GM12864 (cell line): ENCODE measurements around the gene HOXD13.

Experiments used
- DNase-seq: peaks from one replicate; pipeline ENCODE4 v3.0.0-alpha.2; 2011; ENCODE audit warnings: low read depth
- H3K4me3 ChIP-seq: 2 replicates; pipeline ENCODE4 v1.5.1; 2011; ENCODE audit warnings: mild to moderate bottlenecking, low read depth, low read length, control low read depth
- TF ChIP-seq, protein P1 (sequence below): IDR thresholded peaks from 2 replicates; pipeline ENCODE4 v1.5.1; 2011; ENCODE audit warnings: low read depth, mild to moderate bottlenecking, moderate library complexity, low read length, control low read depth, inconsistent platforms; ENCODE audit errors: missing control alignments

The HOXD13 gene

GRCh38 chr2:176096243-176096985, 3.9 kb downstream of the HOXD13 start:
- no peak overlapping the region; the same call in 1 of the 2 replicates for H3K4me3 ChIP-seq
- DNase-seq: no peak
- TF ChIP-seq, protein P1, sequence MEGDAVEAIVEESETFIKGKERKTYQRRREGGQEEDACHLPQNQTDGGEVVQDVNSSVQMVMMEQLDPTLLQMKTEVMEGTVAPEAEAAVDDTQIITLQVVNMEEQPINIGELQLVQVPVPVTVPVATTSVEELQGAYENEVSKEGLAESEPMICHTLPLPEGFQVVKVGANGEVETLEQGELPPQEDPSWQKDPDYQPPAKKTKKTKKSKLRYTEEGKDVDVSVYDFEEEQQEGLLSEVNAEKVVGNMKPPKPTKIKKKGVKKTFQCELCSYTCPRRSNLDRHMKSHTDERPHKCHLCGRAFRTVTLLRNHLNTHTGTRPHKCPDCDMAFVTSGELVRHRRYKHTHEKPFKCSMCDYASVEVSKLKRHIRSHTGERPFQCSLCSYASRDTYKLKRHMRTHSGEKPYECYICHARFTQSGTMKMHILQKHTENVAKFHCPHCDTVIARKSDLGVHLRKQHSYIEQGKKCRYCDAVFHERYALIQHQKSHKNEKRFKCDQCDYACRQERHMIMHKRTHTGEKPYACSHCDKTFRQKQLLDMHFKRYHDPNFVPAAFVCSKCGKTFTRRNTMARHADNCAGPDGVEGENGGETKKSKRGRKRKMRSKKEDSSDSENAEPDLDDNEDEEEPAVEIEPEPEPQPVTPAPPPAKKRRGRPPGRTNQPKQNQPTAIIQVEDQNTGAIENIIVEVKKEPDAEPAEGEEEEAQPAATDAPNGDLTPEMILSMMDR: no peak

DNA sequence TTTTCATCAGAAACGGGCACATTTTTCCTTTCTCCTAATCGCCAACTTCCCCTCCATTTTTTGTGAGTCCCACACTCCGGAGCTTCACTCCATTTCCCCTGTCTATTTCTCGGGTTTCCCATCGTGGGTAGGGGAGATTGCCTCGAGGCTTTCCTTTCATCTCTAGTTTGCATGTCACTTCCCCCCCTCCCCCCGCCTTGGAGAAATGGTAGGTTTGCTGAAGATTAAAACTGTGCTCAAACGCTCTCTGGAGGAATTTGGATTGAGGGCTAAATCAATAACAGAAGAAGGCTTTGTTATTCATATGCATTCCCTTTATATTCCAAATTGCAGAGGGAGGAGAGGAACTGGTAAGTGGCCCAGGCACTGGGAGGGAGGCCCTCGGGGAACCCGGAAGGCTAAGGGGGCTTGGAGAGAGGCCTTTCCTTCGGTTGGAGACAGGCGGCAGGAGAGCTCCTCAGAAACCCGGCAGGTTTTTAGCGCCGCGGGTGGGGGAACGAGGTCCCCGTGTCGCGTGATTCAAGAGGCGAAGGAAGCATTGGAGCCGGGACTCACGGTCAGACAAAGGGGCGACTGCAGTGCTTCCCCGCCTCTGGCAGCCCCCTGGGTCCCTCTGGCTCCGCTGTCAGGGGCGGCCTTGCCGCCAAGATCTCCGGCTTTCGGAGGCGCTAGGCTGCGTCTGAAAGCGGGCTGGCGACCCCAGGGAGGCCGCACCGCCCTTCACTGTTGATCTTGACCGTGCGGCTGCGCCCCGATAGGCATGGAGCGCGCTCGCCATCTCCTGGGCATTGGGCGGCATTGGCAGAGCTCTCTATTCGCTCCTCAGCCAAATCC, 4.7 kb downstream of the HOXD13 start:
- TF ChIP-seq, protein P1: peak; percentile 95
- DNase-seq: no peak
- H3K4me3 ChIP-seq: peak overlapping the region; percentile 51

DNA sequence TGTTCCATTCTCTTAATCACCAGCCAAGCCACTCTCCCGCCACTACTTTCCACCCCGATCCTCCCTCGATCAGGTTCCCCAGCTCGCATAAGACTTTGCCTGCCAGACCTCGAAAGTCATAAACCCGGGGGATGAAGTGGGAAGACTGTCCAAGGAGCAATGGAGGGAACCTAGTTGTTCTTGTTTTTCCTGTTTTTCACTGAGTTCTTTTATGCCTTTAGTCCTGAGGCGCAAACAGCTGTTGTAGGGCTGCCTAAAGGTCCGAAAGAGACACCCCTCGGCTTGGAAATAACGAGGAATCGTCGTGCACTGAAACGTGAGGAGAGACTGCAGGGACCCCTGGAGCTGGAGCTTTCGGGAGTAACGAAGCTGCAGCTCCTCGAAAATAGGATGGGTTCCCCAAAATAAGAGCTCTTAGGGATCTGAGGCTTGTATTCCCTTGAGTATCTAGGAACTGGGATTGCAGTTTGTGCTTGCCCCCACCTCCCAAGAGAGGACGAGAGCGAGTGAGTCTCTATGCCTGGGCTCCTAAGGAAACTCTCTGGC, 5.4 kb downstream of the HOXD13 start:
- DNase-seq: no peak
- TF ChIP-seq, protein P1: no peak
- H3K4me3 ChIP-seq: no peak overlapping the region

DNA sequence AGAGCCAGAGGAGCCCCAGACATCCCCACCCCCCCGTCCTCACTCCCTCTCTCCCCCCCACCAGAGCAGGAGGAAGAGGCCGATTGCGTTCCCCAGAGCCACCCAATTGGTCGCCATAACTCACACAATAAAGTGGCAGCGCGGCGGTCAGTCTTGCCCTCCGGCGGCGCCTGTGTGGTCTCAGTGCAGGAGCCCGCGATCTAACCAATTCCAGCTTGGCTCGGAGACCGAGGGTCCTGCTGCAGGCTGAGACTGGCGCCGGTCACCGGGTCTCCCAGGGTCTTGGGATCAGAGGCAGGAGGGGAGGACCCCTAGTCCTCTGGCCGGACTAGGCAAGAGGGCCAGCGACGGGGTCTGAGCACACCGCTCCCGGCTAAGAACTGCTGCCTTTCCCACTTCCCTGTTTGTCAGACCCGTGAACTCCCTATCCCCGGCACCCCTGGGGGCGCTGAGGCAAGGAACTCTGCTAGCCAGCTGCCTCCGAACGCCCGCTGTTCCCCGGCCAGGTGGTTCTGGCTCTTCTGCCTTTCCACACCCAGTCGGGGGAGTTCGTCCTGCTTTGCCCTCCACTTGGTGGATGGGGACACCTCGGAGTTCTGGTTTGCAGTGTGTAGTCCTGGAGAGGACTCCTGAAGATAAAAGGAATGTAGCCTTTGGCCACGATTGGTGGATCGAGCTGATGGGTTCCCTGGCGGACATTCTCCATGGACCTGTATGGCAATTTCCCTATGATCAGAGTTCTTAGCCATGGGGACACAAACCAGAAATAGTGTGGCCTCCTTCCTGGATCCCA, 6.0 kb downstream of the HOXD13 start:
- H3K4me3 ChIP-seq: no peak overlapping the region
- TF ChIP-seq, protein P1: no peak
- no peak for DNase-seq

DNA sequence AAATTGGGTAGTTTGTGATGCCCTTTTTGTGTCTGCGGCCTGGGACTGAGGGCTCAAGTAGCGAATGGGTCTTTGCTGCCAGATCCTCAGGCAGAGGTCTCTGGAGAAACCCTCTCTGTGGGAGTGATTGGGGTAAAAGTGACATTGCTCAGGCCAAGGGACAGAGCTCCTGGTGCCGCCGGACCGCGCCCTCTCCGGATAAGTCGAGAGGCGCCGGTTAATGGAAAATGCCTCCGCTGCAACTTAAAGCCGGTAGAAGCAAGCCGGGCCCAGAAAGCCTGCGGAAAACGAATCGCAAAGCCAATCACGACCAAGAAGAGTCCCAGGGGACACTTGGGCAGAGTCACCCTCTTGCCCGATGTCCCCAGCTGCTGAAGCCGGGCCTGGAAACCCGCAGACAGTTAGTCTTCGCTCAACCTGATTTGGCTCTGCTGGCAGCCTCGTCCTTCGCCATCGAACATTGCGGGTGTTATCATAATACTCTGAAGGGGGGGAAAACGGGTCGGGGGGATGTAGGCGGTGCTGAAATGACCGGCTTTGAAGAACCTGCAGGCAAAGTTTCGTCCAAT, 6.7 kb downstream of the HOXD13 start:
- H3K4me3 ChIP-seq: no peak overlapping the region
- TF ChIP-seq, protein P1: no peak
- DNase-seq: no peak
